ENCODE measurements around the gene KPNB1. TPM values are rescaled to one million over a fixed set of nuclear protein-coding genes. Genes with fewer than 3 reads are reported as not detected.

The KPNB1 gene
- total RNA-seq, 1 donor from 2014 or later = 491 TPM

- Mint-ChIP-seq H3K4me1 (ENCODE audit: low read depth, unreplicated experiment) (peaks cover 20% of the 10 kb centered on the region), H3K27ac (ENCODE audit: unreplicated experiment) (no peak overlapping the region), H3K4me3 (ENCODE audit: unreplicated experiment) (peak overlapping the region; percentile 60), H3K27me3 (ENCODE audit: low read depth, unreplicated experiment) (no peaks in the 10 kb centered on the region), H3K9me3 (ENCODE audit: unreplicated experiment) (no peaks in the 10 kb centered on the region), H3K36me3 (ENCODE audit: low read depth, unreplicated experiment) (peaks cover 15% of the 10 kb centered on the region)
- H3K27ac ChIP-seq (ENCODE audit: low read depth, low read length) = no peak overlapping the region
- H3K4me3 ChIP-seq (ENCODE audit: insufficient read depth, low read depth, low read length) = no peak overlapping the region
- no peak overlapping the region for H3K4me2 ChIP-seq (ENCODE audit: low read length)
- no peaks in the 10 kb centered on the region for H3K36me3 ChIP-seq (ENCODE audit: insufficient read depth, low read length)
- H4K20me1 ChIP-seq (ENCODE audit: insufficient read depth, low read length) = peaks cover 46% of the 10 kb centered on the region
- H3K4me1 ChIP-seq (ENCODE audit: insufficient read depth, low read length) = peaks cover 12% of the 10 kb centered on the region
- DNase-seq (ENCODE audit: low read depth) (no peak), FAIRE-seq (no peak)
- no peaks in the 10 kb centered on the region for H3K27me3 ChIP-seq (ENCODE audit: insufficient read depth, low read length)
- no peaks in the 10 kb centered on the region for H3K79me2 ChIP-seq (ENCODE audit: insufficient read depth, low read length)
- H3K9ac ChIP-seq (ENCODE audit: low read length) = no peak overlapping the region
- no peak overlapping the region for H2AFZ ChIP-seq (ENCODE audit: low read depth, low read length)
- TF ChIP-seq EZH2 (IDR thresholded peaks at IDR 0.05; ENCODE audit: insufficient read depth, low read length) = no peak
- no peak for TF ChIP-seq CTCF (IDR thresholded peaks at IDR 0.05; ENCODE audit: insufficient read depth, low read depth, low read length)
- no peaks in the 10 kb centered on the region for H3K9me3 ChIP-seq (ENCODE audit: insufficient read depth, low read depth, low read length)
Measured at GRCh38 chr17:47696717-47697642, 47.3 kb downstream of the KPNB1 start.

- Histone ChIP-seq H3K27me3 (ENCODE audit: insufficient read depth, low read length) (no peaks in the 10 kb centered on the region), H3K4me1 (ENCODE audit: insufficient read depth, low read length) (peaks cover 9% of the 10 kb centered on the region), H3K27ac (ENCODE audit: low read depth, low read length) (no peak overlapping the region), H2AFZ (ENCODE audit: low read depth, low read length) (no peak overlapping the region), H3K4me3 (ENCODE audit: insufficient read depth, low read depth, low read length) (no peak overlapping the region), H3K36me3 (ENCODE audit: insufficient read depth, low read length) (no peaks in the 10 kb centered on the region), H3K9ac (ENCODE audit: low read length) (no peak overlapping the region), H3K9me3 (ENCODE audit: insufficient read depth, low read depth, low read length) (no peaks in the 10 kb centered on the region), H4K20me1 (ENCODE audit: insufficient read depth, low read length) (peaks cover 49% of the 10 kb centered on the region), H3K4me2 (ENCODE audit: low read length) (no peak overlapping the region), H3K79me2 (ENCODE audit: insufficient read depth, low read length) (no peaks in the 10 kb centered on the region)
- Mint-ChIP-seq H3K36me3 (ENCODE audit: low read depth, unreplicated experiment) (peaks cover 15% of the 10 kb centered on the region), H3K4me1 (ENCODE audit: low read depth, unreplicated experiment) (peaks cover 12% of the 10 kb centered on the region), H3K4me3 (ENCODE audit: unreplicated experiment) (no peak overlapping the region), H3K27me3 (ENCODE audit: low read depth, unreplicated experiment) (no peaks in the 10 kb centered on the region), H3K9me3 (ENCODE audit: unreplicated experiment) (no peaks in the 10 kb centered on the region), H3K27ac (ENCODE audit: unreplicated experiment) (no peak overlapping the region)
- FAIRE-seq = no peak
- no peak for DNase-seq (ENCODE audit: low read depth)
- TF ChIP-seq EZH2 (IDR thresholded peaks at IDR 0.05; ENCODE audit: insufficient read depth, low read length) = no peak
- TF ChIP-seq CTCF (IDR thresholded peaks at IDR 0.05; ENCODE audit: insufficient read depth, low read depth, low read length) = no peak
Measured at GRCh38 chr17:47697906-47698711, 48.4 kb downstream of the KPNB1 start.
